ENCODE results near the gene ARX.

The ARX gene

GRCh38 chrX:24996096-24996709, 19.6 kb downstream of the ARX start:
- peak; percentile 15 for DNase-seq

DNA sequence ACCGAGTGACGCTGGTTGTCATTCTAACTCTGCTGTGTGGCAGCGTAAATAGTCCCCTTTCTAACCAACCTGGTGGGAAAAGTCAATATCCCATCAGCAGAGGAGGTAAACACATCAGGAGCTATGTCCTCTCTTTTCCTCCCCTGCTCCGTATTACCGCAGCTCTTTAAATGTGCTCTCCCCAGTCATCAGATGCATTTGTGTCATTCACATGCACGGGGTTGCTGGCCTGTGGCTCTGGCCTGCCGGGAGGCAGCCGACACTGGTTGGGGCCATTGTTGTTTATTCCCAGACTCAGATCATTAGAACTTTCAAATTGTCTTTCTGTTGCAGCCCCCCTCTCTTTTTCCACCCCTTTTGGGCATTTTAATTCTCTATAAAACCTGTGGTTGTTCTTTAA, 21.9 kb downstream of the ARX start:
- DNase-seq, result no peak

GRCh38 chrX:24990535-24990934, 25.2 kb downstream of the ARX start:
- DNase-seq, result peak; percentile 79

- DNase-seq, result no peak
Observed at GRCh38 chrX:24988314-24988713, 27.5 kb downstream of the ARX start.

- no peak for DNase-seq
Observed at GRCh38 chrX:24987731-24988130, 28.0 kb downstream of the ARX start.

GRCh38 chrX:24985120-24985519, 30.6 kb downstream of the ARX start:
- no peak for DNase-seq

DNA sequence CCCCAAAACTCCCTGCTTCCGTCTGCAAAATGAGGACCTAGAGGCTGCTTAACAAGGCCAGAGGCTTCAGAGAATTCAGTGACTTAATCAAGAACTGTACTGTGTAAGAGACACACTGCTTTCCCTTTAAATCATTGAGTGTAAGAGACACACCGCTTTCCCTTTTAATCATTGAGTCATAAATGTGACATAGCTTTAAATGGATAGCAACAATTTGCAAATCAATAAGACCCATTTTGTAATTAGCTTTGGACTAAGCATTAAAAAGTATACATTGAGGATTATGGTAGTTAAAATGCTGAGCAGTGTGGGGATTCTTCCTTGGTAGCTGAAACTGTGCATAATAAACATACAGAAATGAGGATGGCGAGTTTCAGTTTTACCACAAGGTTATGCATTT, 31.8 kb downstream of the ARX start:
- DNase-seq, result no peak

GRCh38 chrX:24982306-24982965, 33.3 kb downstream of the ARX start:
- peak; percentile 42 for DNase-seq

DNA sequence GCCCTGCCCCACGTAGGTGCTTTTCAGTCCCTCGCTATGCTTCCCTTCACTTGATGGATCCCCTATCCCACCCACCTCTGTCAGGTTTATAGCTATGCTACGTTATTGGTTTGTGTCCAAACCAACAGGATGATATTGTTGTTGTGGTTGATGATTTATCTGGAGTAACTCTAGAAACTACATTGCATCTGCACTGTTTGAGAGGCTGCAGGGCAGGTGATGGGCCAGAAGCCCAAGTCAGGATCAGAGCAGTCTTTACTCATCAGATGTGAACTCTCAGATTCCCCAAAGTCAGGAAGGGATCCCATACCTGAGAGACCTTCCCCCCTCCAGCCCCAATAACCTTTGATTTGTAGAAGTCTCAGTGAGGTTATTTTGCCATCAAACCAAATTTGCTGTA, 34.7 kb downstream of the ARX start:
- no peak for DNase-seq

- DNase-seq, result no peak
Observed at GRCh38 chrX:24979081-24979480, 36.7 kb downstream of the ARX start.

DNA sequence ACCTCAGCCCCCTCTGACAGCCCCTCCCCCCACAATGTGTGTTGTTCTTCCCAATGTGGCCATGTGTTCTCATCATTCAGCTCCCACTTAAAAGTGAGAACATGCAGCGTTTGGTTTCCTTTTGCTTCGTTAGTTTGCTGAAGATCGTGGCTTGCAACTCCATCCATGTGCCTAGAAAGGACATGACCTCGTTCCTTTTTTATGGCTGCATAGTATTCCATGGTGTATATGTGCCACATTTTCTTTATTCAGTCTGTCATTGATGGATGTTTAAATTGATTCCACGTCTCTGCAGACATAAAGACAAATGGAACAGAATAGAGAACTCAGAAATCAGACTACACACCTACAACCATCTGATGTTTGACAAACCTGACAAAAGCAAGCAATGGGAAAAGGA, 46.0 kb downstream of the ARX start:
- DNase-seq, result no peak

DNA sequence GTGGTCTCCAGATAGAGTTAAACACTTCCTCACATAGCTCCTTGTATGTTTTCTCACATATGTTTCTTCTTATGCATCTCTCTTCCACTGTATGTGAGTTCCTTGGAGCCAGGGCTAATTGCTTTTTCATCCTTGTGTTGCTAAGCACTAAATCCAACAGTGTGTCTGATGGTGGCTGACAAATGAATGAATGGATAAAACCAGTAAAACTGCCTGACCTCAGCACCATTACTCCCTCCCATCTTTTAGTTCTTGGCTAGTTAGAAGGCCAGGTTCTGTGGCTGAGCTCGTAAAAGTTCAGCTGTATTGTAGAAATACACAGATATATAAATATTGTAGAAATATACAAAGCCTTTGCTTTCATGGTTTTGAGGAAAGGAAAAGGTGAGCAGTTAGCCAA, 50.4 kb downstream of the ARX start:
- no peak for DNase-seq

- DNase-seq, result no peak
Observed at GRCh38 chrX:24963823-24964222, 51.9 kb downstream of the ARX start.

GRCh38 chrX:24961809-24962208, 54.0 kb downstream of the ARX start:
- DNase-seq, result no peak

GRCh38 chrX:24956828-24957227, 58.9 kb downstream of the ARX start:
- DNase-seq, result no peak

- no peak for DNase-seq
Observed at GRCh38 chrX:24955372-24955930, 60.3 kb downstream of the ARX start.

GRCh38 chrX:24954732-24955131, 61.0 kb downstream of the ARX start:
- no peak for DNase-seq

Data from NCI-H2227 treated with DMSO at 0.1 percent for 48 hours (cell line).